Breast epithelium (tissue), 4 donors: ENCODE results near the gene TOP3B. TPM values are rescaled to one million over a fixed set of nuclear protein-coding genes. Genes with fewer than 3 reads are reported as not detected.

Source experiments
- DNase-seq, 2 donors: peaks; one replicate each; pipeline ENCODE4 v3.0.0-alpha.2; 2019; ENCODE audit warnings: low spot score in 2 of 2
- H3K27ac ChIP-seq, 2 donors: fragments of 200-600 bp; sonication (generic) in 1 of 2; one replicate each; pipeline ENCODE4 v1.5.1; 2016 to 2019; ENCODE audit warnings: mild to moderate bottlenecking in 1 of 2
- H3K27me3 ChIP-seq, 2 donors: fragments of 200-600 bp; sonication (generic) in 1 of 2; one replicate each; pipeline versions ENCODE4 v1.5.1 to v1.6.0; 2017 to 2019; ENCODE audit warnings: control low read depth in 1 of 2, mild to moderate bottlenecking in 1 of 2
- H3K36me3 ChIP-seq: fragments of 200-600 bp; one replicate; pipeline ENCODE4 v1.5.1; 2019
- H3K4me1 ChIP-seq, 2 donors: fragments of 200-600 bp; sonication (generic); one replicate each; pipeline ENCODE4 v1.5.1; 2016 to 2019; ENCODE audit warnings: control low read depth in 1 of 2
- H3K4me3 ChIP-seq, 3 donors: fragments of 200-600 bp; sonication (generic); 1 replicate in 2 of 3; 2 replicates in 1 of 3; pipeline ENCODE4 v1.5.1; 2016 to 2019; ENCODE audit warnings: mild to moderate bottlenecking in 3 of 3, moderate library complexity in 2 of 3
- H3K9me3 ChIP-seq, 2 donors: fragments of 200-600 bp; sonication (generic) in 1 of 2; one replicate each; pipeline ENCODE4 v1.5.1; 2016 to 2019; ENCODE audit warnings: control low read depth in 1 of 2
- POLR2A ChIP-seq: fragments of 450-650 bp; IDR thresholded peaks from one replicate; pipeline ENCODE4 v1.6.1; 2016; ENCODE audit warnings: antibody characterized with exemption, mild to moderate bottlenecking, moderate library complexity
- POLR2AphosphoS5 ChIP-seq, 3 donors: sonication (generic); formaldehyde crosslinking; IDR thresholded peaks; one replicate each; pipeline ENCODE4 v1.6.1; 2017; ENCODE audit warnings: antibody characterized with exemption in 3 of 3
- intact Hi-C: fragments of 100-400 bp; cut with DNase I; formaldehyde crosslinking; loops from one replicate; pipeline ENCODE4 v1.15.1; 2023; ENCODE audit warnings: low total_unique reads
- total RNA-seq, 3 donors: library from RNA; depleted of rRNA; stranded (reverse); fragments of >200 nt; gene quantifications; one replicate each; pipeline ENCODE4 v1.1.0, GENCODE V29; 2016
- TF ChIP-seq, protein P1 (sequence below), 3 donors: fragments of 450-650 bp; IDR thresholded peaks; one replicate each; pipeline ENCODE4 v1.5.1; 2016 to 2017; ENCODE audit warnings: antibody characterized with exemption in 3 of 3, mild to moderate bottlenecking in 3 of 3, moderate library complexity in 3 of 3

Gene TOP3B
- total RNA-seq, 3 donors from 2014 or later = 20.2 to 34.8 (median 33.1) TPM

DNA sequence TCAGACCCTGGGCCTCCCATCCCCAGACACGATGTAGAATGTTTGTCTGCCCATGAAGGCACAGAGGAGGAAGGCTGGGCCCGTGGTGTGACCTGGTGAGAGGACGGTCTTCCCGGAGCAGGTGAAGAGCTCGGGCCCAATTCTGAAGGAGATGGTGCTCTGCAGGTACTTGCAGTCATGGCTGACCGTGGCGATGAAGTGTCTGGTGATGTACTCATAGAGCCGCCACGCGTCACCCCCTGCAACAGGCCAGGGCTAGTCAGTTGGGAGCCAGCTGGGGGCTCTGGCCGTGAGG is 20.0 kb downstream of the TOP3B start:
- Histone ChIP-seq H3K4me1 (no peaks in the 10 kb centered on the region), H3K27me3 (no peaks in the 10 kb centered on the region), H3K4me3 (no peak overlapping the region), H3K27ac (no peak overlapping the region), H3K36me3 (peaks cover 21% of the 10 kb centered on the region), H3K9me3 (no peaks in the 10 kb centered on the region)
- no peak for DNase-seq
- intact Hi-C loops = no loop called here
- TF ChIP-seq POLR2A (no peak), POLR2AphosphoS5 (IDR thresholded peaks at IDR 0.05) (no peak)
- TF ChIP-seq, protein P1, sequence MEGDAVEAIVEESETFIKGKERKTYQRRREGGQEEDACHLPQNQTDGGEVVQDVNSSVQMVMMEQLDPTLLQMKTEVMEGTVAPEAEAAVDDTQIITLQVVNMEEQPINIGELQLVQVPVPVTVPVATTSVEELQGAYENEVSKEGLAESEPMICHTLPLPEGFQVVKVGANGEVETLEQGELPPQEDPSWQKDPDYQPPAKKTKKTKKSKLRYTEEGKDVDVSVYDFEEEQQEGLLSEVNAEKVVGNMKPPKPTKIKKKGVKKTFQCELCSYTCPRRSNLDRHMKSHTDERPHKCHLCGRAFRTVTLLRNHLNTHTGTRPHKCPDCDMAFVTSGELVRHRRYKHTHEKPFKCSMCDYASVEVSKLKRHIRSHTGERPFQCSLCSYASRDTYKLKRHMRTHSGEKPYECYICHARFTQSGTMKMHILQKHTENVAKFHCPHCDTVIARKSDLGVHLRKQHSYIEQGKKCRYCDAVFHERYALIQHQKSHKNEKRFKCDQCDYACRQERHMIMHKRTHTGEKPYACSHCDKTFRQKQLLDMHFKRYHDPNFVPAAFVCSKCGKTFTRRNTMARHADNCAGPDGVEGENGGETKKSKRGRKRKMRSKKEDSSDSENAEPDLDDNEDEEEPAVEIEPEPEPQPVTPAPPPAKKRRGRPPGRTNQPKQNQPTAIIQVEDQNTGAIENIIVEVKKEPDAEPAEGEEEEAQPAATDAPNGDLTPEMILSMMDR (IDR thresholded peaks at IDR 0.05) = no peak

DNA sequence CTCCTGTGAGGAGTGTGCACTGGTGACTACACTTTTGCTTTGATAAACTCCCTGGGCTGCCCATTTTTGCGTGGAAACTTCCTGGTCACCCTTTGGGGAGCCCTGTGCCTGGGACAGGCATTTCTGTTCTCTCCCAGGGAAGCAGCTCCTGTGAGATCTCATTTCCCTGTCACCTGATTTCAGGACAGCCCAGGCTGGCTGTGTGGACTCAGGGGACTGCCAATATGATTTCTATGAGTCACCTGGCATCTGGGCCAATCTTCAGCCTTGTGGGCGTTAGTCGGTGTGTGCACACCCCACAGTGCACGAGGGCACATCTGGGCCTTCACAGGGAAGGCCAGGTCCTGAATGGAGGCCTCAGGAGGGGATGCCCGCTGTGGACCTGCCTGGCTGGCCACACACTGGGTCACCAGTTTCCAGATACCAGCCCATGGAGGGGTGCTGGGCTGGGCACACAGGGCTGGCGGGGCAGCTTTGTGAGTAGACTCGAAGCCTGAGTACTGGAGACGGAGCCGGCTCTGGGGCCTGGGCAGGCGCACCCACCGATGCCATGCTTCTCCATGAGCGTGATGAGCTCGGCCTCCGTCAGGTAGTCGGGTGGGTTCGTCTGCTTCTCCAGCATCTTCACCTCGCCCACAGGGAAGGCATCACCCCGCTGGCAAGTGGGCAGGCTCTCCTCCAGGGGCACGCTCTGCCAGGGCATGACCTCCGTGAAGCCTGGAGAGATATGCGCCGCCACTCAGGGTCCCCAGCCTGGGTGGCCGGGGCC is 20.5 kb downstream of the TOP3B start:
- H3K9me3 ChIP-seq = no peaks in the 10 kb centered on the region
- no peaks in the 10 kb centered on the region for H3K4me1 ChIP-seq
- TF ChIP-seq POLR2AphosphoS5 (IDR thresholded peaks at IDR 0.05) = no peak
- no peak for TF ChIP-seq POLR2A
- TF ChIP-seq, protein P1 (IDR thresholded peaks at IDR 0.05) = no peak
- intact Hi-C loops = no loop called here
- no peak overlapping the region for H3K4me3 ChIP-seq
- no peak for DNase-seq
- no peaks in the 10 kb centered on the region for H3K27me3 ChIP-seq
- H3K36me3 ChIP-seq = peaks cover 18% of the 10 kb centered on the region
- H3K27ac ChIP-seq = peak overlapping the region; percentile 27 to 65

DNA sequence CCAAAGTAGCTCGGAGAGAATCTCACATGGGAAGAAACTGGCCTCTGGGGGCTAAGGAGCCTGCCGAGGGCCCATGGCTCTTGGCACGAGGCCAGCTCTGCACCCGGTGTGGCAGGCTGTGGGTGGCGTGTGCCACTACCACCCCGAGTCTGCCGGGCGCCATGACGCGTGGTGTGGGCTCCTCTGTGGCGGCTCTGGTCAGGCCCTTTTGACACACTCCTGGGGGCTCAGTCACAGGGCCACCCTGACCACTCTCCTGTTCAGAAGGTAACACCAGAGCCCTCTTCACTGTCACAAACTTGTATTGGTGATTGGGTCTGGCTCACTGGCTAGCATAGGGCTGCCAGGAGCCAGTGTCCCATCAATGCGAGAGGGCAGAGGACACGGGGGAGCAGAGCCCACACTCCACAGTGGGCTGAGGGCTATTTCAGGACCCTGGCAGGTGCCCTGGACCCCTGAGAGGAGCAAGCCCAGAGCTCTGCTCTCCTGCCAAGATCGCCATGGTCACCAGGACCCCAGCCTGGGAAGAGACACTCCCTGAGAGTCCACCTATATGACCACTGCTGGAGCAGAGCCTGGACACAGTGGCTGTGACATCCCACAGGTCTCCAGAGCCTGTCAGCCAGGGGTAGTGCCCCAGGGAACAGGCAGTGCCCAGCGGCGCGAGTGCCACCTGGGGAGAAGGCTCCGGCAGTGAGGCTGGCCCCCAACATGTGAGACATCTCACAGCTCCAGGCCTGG is 21.3 kb downstream of the TOP3B start:
- intact Hi-C loops = no loop called here
- Histone ChIP-seq H3K9me3 (no peaks in the 10 kb centered on the region), H3K4me1 (no peaks in the 10 kb centered on the region), H3K27me3 (no peaks in the 10 kb centered on the region), H3K27ac (peak overlapping the region; percentile 27 to 65), H3K36me3 (peaks cover 10% of the 10 kb centered on the region), H3K4me3 (no peak overlapping the region)
- DNase-seq = no peak
- TF ChIP-seq POLR2A (no peak), POLR2AphosphoS5 (IDR thresholded peaks at IDR 0.05) (no peak)
- TF ChIP-seq, protein P1 (IDR thresholded peaks at IDR 0.05) = no peak

DNA sequence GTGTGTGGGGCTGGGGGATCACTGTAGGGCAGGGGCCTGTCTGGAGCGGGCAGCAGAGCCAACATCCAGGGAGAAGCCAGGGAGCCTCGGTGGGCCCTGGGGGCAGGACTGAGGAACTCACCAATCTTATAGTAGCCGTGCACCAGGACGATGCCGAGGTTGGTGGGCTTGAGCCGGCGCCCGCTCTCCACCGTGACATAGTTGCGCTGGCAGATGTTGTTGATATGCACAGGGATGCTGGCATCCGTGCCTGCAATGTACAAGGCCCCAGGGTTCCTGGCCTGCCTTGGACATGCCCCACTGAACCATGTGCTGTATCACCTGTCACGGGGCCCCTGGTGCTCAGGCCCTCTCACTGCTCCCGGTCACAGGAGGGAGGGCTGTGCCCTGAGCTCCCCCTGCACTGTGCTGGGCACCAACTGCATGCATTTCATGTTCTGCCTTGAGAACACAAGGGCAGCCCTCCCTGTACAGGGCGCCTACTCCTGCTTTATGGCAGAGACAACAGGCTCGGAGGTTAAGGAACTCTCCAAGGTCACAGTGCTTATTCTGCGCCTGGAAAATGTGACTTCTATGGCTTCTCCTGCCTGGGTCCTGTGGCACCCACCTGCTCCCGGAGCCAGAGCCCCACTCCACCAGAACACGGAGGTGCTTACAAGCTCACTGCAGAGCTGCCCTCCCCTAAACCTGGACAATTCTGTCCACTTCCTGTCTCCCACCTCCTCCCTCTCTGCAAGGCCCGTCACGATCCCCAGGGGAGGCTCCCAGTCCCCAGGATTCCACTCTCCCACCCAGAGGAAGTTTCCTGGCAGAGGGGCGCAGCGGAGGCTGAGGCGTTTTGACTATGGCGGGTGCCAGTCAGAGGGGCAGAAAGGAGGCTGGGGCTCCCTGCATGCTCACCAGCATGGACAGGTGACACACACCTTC is 22.1 kb downstream of the TOP3B start:
- TF ChIP-seq, protein P1 (IDR thresholded peaks at IDR 0.05) = no peak
- no peak for TF ChIP-seq POLR2A
- no peak for TF ChIP-seq POLR2AphosphoS5 (IDR thresholded peaks at IDR 0.05)

More for the DNA sequence above, 22.1 kb downstream of the TOP3B start:
- H3K4me1 ChIP-seq = no peaks in the 10 kb centered on the region
- H3K27me3 ChIP-seq = no peaks in the 10 kb centered on the region
- H3K36me3 ChIP-seq = peaks cover 10% of the 10 kb centered on the region
- no peak for DNase-seq
- H3K9me3 ChIP-seq = no peaks in the 10 kb centered on the region
- intact Hi-C loops = no loop called here
- H3K27ac ChIP-seq = no peak overlapping the region
- no peak overlapping the region for H3K4me3 ChIP-seq
